Osteoblast (primary cell): ENCODE results near the gene DAB2. TPM values are rescaled to one million over a fixed set of nuclear protein-coding genes. Genes with fewer than 3 reads are reported as not detected.

Experiments
- DNase-seq: peaks from one replicate; pipeline ENCODE4 v3.0.0; 2011; ENCODE audit warnings: low spot score, mixed read lengths; ENCODE audit not compliant: insufficient read length; ENCODE audit errors: missing footprints
- H2AFZ ChIP-seq: 2 replicates; pipeline ENCODE4 v1.6.0; 2011; ENCODE audit warnings: mild to moderate bottlenecking, low read length
- H3K27ac ChIP-seq: 2 replicates; pipeline ENCODE4 v1.5.1; 2011; ENCODE audit warnings: mild to moderate bottlenecking, low read depth, low read length, moderate library complexity
- H3K27me3 ChIP-seq: 2 replicates; pipeline ENCODE4 v1.6.0; 2012; ENCODE audit warnings: mild to moderate bottlenecking, control low read depth, inconsistent platforms, low read length, moderate library complexity; ENCODE audit not compliant: insufficient read depth
- H3K36me3 ChIP-seq: 2 replicates; pipeline ENCODE4 v1.5.1; 2011; ENCODE audit warnings: mild to moderate bottlenecking, low read length, control low read depth, moderate library complexity; ENCODE audit not compliant: insufficient read depth
- H3K4me1 ChIP-seq: 2 replicates; pipeline ENCODE4 v1.5.1; 2011; ENCODE audit warnings: mild to moderate bottlenecking, low read length, control low read depth, moderate library complexity; ENCODE audit not compliant: insufficient read depth
- H3K4me2 ChIP-seq: 2 replicates; pipeline ENCODE4 v1.6.0; 2011; ENCODE audit warnings: mild to moderate bottlenecking, low read length; ENCODE audit not compliant: insufficient read depth
- H3K4me3 ChIP-seq: fragments of 200-600 bp; sonication (generic); 3 replicates; pipeline ENCODE4 v1.5.1; 2012; ENCODE audit warnings: mild to moderate bottlenecking, low read length, inconsistent platforms; ENCODE audit not compliant: insufficient read depth
- H3K79me2 ChIP-seq: 2 replicates; pipeline ENCODE4 v1.6.0; 2012; ENCODE audit warnings: mild to moderate bottlenecking, low read length, control low read depth, inconsistent platforms; ENCODE audit not compliant: insufficient read depth
- H3K9me3 ChIP-seq: 2 replicates; pipeline ENCODE4 v1.5.1; 2011; ENCODE audit warnings: low read depth, low read length, control low read depth
- H4K20me1 ChIP-seq: 2 replicates; pipeline ENCODE4 v1.6.0; 2012; ENCODE audit warnings: mild to moderate bottlenecking, low read length, control low read depth; ENCODE audit not compliant: insufficient read depth
- total RNA-seq: library from RNA; depleted of rRNA; stranded (reverse); fragments of >200 nt; gene quantifications from 2 replicates; pipeline ENCODE4 v1.2.3, GENCODE V29; 2012
- TF ChIP-seq, protein P1 (sequence below): IDR thresholded peaks from 2 replicates; pipeline ENCODE4 v1.5.1; 2011; ENCODE audit warnings: mild to moderate bottlenecking, low read depth, low read length, moderate library complexity; ENCODE audit errors: extremely low read depth

DAB2 gene
- total RNA-seq, 1 donor: 296 TPM

DNA sequence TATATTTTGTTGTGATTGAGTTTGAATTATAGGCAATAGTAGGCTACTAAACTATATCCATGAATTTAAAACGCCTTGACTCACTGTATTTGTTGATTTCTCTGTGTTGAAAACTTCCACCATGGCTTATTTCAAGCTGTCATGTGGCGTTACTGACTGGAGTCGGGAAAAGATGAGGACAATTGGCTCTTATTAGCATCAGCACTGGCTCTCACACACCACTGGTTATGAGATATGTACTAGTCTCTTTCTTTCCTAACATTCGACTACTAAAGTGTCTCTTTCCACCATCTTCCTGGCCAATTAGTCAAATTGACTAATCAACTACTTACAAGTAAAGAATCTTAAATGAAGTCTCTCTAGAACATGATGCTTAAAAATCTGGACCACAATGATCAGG lies 9.1 kb upstream of the DAB2 start:
- no peak overlapping the region for H2AFZ ChIP-seq
- H4K20me1 ChIP-seq: no peaks in the 10 kb centered on the region
- no peak overlapping the region for H3K27ac ChIP-seq
- H3K36me3 ChIP-seq: no peaks in the 10 kb centered on the region
- no peaks in the 10 kb centered on the region for H3K9me3 ChIP-seq
- no peaks in the 10 kb centered on the region for H3K27me3 ChIP-seq
- no peak overlapping the region for H3K4me2 ChIP-seq
- DNase-seq: no peak
- H3K4me3 ChIP-seq: no peak overlapping the region
- H3K79me2 ChIP-seq: no peaks in the 10 kb centered on the region
- TF ChIP-seq, protein P1, sequence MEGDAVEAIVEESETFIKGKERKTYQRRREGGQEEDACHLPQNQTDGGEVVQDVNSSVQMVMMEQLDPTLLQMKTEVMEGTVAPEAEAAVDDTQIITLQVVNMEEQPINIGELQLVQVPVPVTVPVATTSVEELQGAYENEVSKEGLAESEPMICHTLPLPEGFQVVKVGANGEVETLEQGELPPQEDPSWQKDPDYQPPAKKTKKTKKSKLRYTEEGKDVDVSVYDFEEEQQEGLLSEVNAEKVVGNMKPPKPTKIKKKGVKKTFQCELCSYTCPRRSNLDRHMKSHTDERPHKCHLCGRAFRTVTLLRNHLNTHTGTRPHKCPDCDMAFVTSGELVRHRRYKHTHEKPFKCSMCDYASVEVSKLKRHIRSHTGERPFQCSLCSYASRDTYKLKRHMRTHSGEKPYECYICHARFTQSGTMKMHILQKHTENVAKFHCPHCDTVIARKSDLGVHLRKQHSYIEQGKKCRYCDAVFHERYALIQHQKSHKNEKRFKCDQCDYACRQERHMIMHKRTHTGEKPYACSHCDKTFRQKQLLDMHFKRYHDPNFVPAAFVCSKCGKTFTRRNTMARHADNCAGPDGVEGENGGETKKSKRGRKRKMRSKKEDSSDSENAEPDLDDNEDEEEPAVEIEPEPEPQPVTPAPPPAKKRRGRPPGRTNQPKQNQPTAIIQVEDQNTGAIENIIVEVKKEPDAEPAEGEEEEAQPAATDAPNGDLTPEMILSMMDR: no peak
- peaks cover 3% of the 10 kb centered on the region for H3K4me1 ChIP-seq

DNA sequence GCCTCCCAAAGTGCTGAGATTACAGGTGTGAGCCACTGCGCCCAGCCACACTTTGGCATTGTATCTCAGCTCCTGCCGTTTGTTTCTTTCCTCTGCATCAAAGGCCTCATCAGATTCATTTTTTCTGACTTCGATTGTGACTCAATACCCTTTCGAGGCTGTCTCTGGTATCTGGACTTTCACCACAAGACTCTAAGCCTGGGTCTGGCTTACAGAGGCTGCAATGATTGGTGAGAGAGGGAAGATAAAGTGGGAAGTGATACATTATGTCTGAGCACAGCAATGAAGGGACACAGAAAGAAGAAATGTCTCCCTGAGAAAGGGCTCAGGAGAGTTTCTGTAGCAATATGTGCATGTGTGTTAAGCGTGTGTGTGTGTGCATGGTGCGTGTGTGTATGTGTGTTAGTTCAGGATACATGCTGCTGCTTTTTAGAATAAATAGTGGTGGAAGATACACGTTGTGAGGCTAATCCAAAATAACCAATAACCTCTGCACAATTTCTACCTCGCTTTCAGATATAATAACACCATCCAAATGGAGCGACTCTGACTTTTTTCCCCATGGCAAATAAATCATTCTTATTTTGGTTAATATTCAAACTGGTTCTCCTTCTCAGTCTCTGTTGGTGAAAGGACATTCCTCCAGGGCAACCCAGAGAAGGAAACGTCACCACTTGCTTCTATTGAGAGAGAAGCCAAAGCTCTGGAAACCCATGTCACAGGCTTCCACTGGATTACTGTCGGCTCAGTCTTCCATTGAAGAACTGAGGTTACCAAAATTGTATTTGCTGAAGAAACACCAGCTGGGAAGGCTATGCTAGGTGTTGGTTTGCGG lies 8.1 kb upstream of the DAB2 start:
- Histone ChIP-seq H3K27ac (no peak overlapping the region), H3K4me2 (no peak overlapping the region), H3K9me3 (no peaks in the 10 kb centered on the region), H2AFZ (no peak overlapping the region), H4K20me1 (no peaks in the 10 kb centered on the region), H3K36me3 (no peaks in the 10 kb centered on the region), H3K27me3 (no peaks in the 10 kb centered on the region), H3K79me2 (no peaks in the 10 kb centered on the region), H3K4me1 (peaks cover 7% of the 10 kb centered on the region), H3K4me3 (no peak overlapping the region)
- TF ChIP-seq, protein P1: no peak
- DNase-seq: no peak

DNA sequence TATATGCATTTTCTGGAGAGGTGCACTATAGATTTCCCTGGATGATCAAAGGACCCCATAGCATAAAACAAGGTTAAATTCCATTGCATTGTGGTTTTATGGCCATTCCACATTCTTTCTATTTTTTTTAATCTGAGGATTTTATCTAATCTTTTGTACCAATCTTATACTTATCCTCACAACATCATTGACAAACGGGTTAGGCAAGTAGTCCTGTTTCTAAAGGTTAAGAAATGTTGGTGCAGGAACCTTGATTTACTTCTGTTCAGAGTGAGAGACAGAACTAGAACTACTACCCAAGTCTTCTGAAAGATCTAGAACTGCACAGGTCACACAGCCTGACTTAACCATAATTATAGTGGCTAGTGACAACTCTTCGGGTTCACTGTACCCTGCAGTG lies 5.7 kb upstream of the DAB2 start:
- TF ChIP-seq, protein P1: no peak
- H3K4me3 ChIP-seq: no peak overlapping the region
- no peaks in the 10 kb centered on the region for H4K20me1 ChIP-seq
- H3K79me2 ChIP-seq: peaks cover 5% of the 10 kb centered on the region
- no peaks in the 10 kb centered on the region for H3K27me3 ChIP-seq
- no peak for DNase-seq
- no peaks in the 10 kb centered on the region for H3K9me3 ChIP-seq
- no peaks in the 10 kb centered on the region for H3K36me3 ChIP-seq
- no peak overlapping the region for H3K4me2 ChIP-seq
- no peak overlapping the region for H3K27ac ChIP-seq
- H2AFZ ChIP-seq: no peak overlapping the region
- peaks cover 32% of the 10 kb centered on the region for H3K4me1 ChIP-seq

DNA sequence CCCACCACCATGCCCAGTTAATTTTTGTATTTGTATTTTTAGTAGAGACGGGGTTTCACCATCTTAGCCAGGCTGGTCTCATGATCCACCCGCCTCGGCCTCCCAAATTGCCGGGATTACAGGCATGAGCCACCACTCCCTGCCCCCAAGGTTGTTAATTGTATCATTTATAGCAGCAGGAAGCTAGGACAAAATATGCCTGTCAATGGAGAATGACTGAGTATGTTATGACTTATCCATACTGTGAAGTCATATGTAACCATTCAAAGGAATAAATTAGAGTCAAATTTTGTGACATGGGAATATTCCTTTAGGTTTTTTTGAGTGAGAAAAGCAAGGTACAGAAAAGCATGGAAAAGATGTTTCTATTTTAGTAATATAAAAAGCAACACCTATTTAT lies 3.9 kb upstream of the DAB2 start:
- Histone ChIP-seq H2AFZ (no peak overlapping the region), H3K4me1 (peaks cover 34% of the 10 kb centered on the region), H3K27me3 (no peaks in the 10 kb centered on the region), H3K36me3 (no peaks in the 10 kb centered on the region), H3K79me2 (peaks cover 19% of the 10 kb centered on the region), H3K4me2 (no peak overlapping the region), H3K9me3 (no peaks in the 10 kb centered on the region), H4K20me1 (peaks cover under 1% of the 10 kb centered on the region), H3K4me3 (no peak overlapping the region), H3K27ac (no peak overlapping the region)
- DNase-seq: no peak
- TF ChIP-seq, protein P1: no peak
